GM19023 (cell line): ENCODE measurements around the gene CHEK1.

Experiments
- ATAC-seq: cut with Tn5 transposase; IDR thresholded peaks from one replicate; pipeline ENCODE4 v1.9.1; 2021; ENCODE audit warnings: mild to moderate bottlenecking, moderate library complexity; ENCODE audit not compliant: unreplicated experiment

The CHEK1 gene

DNA sequence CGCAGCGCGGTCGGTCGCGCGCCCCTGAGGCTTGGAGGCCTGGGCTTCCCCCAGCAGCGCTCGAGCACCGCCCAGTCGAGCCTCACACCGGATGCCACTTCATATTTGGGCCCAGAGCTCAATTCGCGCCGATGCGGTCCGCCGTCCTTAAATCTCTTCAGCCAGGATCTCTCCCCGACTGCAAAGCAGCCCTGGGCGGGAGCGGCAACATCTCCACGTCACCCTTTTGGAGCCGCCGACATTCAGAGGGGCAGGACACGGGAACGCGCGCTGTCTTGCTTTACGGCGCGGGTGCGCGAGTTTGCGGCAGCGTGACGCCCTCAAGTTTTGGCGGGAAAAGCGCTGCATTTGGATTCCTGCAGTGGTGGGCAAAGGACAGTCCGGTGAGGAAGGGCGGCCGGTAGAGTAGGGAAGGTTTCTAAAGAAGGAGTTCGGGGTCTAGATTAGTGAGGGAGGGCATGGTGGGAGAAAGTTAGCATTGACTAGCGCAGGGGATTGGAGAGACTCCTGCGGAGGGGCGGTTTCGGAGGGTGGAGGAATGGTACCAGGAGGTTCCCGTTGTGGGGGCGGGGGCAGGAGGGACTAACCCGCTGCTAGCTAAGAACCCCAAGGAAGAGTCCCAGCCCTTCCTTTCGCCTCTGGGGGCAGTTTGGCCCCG, 796 bp downstream of the CHEK1 start:
- peak; percentile 93 for ATAC-seq

DNA sequence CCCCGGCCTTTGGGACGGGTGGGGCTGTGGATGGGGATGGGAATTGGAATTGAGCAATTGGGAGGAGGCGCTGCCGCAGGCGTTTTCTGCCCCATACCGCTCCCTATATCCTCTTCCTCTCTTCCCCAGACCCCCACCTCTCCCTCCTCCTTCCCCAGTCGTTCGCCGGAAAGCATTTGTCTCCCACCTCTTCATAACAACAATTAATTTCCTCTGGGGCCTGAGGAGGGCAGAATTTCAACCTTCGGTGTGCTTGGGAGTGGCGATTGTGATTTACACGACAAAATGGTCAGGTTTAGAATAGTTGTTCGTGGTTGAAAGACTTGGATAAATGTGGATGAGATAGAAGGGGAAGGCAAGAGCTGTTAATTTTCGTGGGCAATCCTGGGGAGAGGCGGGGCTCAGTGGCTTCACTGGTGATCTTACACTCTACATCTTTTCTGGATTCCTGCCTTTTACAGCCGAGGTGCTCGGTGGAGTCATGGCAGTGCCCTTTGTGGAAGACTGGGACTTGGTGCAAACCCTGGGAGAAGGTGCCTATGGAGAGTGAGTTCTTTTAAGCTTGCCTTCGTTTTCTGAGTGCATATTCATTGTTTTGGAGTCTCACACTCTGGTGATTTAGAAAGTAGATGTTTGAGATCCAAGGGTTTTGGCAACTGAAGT, 1.5 kb downstream of the CHEK1 start:
- ATAC-seq, result peak; percentile 26

DNA sequence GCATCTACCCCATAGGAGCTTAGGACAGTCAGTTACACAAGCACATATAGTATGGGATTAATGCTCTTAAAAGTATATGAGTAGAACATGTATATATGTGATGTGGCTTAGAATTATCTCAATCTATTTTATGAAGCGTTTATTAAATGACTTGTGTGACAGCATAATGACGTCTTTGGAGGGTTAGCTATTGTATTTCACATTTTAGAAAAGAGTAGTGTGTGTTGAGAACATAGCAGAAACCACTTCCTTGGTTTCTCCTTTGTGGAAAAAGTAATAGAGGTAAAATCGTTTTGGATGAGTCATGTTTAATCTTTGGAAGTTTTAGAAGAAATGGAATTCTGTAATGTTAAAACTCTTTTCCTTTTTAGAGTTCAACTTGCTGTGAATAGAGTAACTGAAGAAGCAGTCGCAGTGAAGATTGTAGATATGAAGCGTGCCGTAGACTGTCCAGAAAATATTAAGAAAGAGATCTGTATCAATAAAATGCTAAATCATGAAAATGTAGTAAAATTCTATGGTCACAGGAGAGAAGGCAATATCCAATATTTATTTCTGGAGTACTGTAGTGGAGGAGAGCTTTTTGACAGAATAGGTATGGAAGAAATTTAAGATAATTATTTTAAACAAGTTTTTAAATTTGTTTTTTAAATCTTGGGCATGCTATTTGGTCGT, 2.4 kb downstream of the CHEK1 start:
- no peak for ATAC-seq

DNA sequence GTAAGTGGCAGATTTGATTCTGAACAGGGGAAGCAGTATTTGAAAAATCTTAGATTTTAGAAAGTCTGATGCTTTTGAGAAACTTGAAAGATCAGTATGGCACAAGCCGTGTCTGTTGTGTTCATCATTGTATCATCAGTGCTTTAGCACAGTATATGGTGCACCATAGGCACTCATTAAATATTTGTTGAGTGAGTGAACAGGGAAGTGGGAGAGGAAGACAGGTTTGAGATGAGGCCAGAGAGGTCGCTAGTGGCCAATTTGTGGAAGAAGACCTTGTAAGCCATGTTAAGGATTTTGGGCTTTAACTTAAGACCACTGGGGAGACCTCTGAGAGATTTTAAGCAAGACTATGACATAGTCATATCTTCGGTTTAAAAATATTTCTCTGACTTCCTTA, 12.9 kb downstream of the CHEK1 start:
- ATAC-seq, result no peak

DNA sequence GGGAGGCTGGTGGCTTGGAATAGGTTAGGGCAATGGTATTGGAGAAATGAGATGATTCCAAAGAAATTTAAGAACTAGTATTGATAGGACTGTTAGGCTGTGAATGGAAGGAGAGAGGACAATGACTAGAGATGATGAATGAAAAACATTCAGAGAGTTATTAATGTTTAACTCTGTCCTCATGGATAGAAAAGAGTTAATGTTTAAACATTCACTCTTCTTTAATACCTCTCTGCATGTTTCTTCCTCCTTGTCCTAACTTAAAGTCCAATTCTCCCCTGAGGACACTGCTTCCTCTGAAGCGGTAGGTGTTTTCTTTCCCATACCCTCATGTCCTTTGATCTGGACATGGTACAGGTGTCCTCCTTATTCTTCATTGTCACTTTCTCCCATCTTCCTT, 13.4 kb downstream of the CHEK1 start:
- ATAC-seq, result no peak

DNA sequence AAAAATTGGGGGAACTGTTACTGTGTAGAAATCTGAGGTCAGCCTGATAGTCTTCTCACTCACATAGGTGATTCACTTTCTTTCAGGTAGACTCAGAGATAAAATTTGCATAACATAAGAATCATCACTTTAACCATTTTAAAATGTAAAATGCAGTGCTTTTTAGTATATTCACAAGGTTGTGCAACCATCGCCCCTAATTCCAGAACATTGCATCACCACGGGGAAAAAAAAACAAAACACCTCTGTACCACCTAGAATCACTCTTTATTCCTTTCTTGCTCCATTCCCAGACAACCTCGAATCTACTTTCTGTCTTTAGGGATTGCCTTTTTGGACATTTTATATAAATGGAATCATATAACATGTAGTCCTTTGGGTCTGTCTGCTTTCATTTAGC, 20.9 kb downstream of the CHEK1 start:
- no peak for ATAC-seq

DNA sequence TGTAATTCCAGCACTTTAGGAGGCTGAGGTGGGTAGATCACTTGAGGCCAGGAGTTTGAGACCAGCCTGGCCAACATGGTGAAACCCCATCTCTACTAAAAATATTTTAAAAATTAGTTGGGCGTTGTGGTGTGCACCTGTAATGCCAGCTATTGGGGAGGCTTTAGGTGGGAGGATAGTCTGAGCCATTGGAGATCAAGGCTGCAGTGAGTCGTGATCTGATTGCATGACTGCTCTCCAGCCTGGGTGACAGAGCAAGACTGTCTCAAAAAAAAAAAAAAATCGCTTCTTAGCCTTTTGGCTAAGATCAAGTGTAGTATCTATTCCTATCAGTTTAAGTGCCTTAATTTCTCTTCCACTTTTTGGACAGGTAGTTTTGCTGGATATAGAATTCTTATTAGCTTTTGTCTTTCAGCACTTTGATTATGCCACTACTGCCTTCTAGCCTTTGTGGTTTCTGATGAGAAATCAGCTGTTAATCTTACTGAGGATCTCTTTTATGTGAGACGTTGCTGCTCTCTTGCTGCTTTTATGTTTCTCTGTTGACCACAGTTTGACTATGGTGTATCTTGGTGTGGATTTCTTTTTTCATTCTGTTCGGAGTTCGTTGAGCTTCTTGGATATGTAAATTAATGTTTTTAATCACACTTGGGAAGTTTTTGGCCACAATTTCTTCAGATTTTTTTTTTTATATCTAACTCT, 24.7 kb downstream of the CHEK1 start:
- ATAC-seq, result no peak

DNA sequence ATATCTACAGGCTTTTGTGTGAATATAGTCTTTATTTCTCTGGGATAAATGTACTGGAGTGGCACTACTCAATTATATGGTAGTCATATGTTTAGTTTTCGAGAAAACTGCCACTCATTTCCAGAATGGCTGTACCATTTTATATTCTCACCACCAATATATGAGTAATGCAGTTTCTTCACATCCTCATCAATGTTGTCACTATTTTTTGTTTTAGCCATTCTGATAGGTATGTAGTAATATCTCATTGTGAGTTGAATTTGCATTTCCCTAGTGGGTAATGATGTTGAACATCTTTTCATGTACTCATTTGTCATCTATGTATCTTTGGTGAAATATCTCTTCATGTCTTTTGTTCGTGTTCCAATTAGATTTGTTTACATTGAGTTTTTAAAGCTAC, 37.7 kb downstream of the CHEK1 start:
- no peak for ATAC-seq

DNA sequence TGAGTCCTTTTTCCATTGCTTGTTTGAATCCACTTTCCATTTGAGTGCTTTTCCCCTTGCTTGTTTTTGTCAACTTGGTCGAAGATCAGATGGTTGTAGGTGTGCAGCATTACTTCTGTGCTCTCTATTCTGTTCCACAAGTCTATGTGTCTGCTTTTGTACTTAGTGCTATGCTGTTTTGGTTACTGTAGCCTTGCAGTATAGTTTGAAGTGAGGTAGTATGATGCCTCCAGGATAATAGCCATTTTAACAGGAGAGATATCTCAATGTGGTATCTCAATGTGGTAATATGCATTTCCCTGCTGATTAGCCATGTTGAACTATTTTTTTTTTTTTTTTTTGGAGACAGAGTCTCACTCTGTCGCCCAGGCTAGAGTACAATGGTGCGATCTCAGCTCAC, 38.9 kb downstream of the CHEK1 start:
- ATAC-seq, result no peak

DNA sequence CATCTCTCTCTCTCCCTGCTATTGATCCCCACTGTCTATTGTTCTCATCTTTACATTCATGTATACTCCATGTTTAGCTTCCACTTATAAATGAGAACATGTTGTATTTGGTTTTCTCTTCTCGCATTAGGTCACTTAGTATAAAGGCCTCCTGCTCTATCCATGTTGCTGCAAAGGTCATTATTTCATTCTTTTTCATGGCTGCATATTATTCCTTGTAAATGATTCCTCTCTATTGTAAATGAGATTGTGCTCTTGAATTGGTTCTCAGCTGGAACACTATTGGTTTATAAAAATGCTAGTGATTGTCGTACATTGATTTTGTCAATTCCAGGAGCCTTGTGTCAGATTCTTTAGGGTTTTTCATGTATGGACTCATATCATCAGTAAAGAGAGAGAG, 42.2 kb downstream of the CHEK1 start:
- ATAC-seq, result no peak

DNA sequence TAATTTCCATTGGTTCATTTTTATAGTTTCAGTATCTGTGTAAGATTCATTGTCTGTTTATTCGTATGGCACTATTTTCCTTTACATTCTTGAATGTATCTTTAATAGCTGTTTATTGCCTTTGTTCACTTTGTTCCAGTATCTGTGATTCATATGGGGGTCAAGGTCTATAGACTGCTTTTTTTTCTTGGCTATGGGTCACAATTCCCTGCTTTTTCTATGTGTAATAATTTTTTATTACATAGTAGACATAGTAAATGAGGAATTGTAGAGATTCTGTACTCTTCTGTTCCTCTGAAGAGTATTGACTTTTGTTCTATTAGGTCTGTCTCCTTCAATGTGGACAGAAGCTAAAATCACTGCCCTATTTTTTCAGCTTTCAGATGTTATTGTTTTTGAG, 45.2 kb downstream of the CHEK1 start:
- no peak for ATAC-seq

DNA sequence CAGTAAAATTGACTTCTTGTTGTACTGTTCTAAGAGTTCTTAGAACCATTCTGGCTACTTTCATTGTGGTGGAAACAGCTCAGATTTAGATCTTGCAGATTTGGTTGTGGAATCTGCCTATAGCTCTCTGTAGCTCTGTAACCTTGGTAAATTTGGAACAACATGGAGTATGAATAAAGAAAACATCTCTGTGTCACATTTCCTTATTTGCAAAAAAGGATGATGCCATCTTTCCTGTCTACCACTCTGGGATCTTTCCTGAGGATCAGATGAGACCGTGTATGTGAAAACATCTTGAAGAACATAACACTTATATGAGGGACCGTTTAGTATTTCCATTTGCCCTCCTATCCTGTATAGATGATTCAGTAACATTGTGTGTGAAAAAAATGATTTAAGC, 46.6 kb downstream of the CHEK1 start:
- ATAC-seq, result no peak

DNA sequence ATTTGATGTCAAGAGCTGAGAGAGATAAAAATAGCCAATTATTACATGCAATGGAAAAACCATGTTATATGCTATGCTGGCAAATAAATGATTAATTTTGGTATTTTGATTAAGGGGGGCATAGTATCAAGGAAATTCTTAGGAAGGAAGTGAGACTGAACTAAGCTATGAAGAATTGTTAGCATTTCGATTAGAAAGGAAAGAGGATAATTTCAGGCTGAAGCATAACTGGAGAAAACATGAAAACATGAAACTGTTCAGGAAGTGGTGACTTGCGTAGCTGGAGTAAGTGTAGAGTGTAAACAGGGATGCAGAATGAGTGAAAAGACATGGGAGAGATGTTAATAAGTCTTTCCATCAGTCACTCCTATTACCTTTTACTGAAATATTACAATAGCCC, 49.2 kb downstream of the CHEK1 start:
- ATAC-seq, result no peak

DNA sequence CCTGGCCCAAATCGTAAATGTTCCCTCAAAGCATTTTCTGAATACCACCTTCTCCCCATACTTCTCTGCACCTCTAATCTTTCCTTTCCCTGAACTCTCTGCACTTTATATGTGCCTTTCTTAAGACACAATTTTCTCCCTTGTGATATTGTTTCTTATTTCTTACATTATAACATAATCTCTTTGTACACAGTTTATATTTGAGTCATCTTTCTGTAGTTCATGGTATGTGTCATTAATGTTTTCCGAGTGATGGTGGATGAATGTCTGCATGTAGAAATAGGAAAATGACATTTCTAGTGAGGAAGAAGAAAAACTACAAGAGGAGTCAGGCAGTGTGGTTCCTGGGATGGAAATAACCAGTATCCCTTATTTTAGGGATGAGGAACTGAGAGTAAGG, 50.2 kb downstream of the CHEK1 start:
- no peak for ATAC-seq

DNA sequence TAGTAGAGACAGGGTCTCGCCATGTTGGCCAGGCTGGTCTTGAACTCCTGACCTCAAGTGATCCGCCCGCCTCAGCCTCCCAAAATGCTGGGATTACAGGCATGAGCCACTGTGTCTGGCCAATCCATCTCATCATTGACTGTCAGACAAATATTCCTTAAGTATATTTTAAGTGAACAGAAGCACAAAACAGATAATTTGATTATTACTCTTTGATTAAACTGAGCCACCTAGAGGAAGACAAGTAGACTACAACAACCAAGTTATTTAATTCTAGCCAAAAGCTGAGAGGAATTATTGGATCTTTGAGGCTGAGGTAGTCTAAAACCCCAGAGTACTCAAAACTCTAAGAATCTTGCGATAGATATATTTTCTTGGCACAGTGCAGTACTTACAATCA, 54.4 kb downstream of the CHEK1 start:
- ATAC-seq, result no peak

DNA sequence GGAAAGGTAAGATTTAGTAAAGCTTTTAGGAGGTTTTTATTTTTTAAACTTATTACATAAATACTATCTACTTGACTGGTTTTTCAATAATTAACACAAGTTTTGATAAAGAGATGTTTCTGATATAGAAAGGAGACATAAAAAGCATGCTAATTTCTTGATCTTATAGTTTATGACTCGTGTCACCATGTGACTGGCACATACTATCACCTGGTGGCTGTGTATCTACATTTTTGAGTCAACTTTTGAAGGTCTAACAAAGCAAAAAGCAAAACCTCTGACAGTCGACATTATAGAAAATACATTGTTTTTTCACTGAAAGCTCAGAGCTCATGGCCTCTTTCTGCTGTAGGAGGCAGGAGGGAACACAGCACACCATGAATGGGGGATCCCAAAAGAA, 54.9 kb downstream of the CHEK1 start:
- ATAC-seq, result no peak

DNA sequence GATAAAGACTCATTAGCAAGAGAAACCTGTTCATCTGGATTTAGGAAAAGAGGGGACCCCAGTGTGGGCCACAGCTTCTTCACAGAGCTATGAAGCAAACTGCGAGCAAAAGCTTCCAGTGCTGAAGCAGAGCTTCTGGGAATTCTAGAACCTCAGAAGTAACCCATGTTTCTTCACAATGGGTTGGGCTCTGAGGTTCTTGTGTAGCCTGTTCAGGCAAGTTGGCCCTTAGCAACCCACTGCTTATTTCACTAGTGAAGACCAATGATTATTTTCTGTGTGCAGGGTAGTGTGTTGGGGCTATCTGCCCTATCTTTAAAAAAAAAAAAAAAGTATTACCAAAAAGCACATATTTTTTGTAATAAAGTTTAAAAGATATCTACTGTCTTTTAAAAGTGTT, 55.8 kb downstream of the CHEK1 start, which contains the start of gene ACRV1:
Gene ACRV1 (minus strand): TSS at position 101 of the 400 bp plus-strand sequence. CDS start 67 bp downstream, at position 34.
- no peak for ATAC-seq

DNA sequence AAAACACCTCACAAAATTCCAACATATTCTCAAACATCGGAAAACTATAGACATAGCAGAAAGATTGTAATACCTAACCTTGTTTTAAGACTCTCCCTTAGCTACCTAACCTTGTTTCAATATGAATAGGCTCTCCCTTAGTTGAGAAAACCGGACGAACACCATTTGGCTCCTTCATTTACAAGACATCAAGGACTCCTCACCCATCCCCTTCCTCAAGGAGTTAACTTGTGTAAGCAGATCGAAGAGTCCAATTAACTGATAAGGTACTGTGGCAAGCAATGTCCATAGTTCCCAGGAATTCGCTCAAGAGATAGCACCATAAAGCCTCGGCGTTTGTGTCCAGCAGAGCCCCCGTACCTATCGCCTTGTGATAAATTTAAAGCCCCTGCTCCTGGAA, 60.3 kb downstream of the CHEK1 start:
- ATAC-seq, result no peak

DNA sequence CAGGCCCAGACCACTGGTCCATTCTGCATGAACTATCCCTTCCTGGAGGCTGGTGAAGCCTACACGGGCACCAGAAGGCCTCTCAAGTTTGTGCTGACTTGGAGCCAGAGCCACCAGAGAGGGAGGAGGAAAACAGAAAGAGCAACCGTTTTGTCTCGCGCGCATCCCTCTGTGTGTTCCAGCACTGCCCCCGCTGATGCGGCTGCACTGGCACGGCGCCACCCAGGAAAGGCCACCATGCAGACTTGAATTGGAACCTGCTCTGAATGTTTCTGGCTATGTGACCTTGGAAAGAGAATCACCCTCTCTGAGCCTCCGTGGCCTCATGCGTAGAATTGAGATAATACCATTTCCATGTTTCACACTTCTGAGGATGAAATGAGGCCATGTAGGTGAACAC, 63.1 kb downstream of the CHEK1 start:
- no peak for ATAC-seq

DNA sequence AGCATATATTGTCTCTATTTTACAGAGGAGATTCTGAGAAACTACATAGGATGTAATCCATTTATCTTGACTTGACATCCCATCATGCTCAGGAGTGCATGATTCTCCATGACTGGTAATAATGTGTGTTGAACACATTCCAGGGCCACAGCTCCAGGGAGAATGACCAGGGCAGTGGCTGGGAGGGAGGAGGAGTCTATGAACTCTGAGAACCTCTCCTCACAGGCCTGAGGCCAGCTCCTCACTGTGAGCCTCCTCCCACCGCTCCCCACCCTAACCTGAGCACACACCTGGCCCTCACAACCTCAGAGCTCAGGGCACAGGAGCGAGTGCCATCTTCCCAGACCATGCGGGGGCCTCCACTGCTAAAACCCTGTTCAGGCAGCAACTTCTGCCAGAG, 63.7 kb downstream of the CHEK1 start:
- no peak for ATAC-seq

DNA sequence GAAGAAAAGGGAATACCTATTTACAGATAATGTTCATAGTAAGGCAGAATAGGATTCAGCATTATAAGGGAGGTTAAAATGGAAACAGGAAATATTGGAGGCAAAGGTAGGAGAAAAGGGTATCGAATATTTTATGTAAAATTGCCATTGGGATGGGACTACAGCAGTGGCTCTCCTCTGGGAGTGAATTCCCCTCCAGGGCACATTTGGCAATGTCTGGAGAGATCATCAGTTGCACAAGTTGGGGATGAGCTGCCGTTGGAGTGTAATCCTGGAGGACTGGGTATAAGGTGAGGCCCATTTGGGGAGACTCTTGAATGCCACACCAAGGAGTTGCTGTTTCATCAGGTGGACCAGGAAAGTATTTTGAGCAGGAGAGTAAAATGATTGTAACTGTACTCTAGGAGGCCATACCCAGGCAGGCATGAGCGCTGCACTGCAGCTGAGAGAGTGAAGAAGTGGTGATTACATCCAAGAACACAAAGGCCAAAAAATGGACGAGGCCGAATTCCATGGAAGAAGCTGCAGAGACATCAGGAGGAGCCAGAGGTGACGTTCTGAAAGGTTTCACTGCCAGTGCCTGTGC, 64.4 kb downstream of the CHEK1 start:
- ATAC-seq, result no peak
